Measurements from ENCODE around the gene PLS1.

The PLS1 gene

GRCh38 chr3:142641504-142641903 is 45.3 kb downstream of the PLS1 start:
- DNase-seq (ENCODE audit: low read depth in 3 of 3): no peak

- no peak for DNase-seq (ENCODE audit: low read depth in 3 of 3)
Measured at GRCh38 chr3:142642956-142643355, 46.8 kb downstream of the PLS1 start.

- DNase-seq (ENCODE audit: low read depth in 3 of 3): no peak
Measured at GRCh38 chr3:142644502-142644901, 48.3 kb downstream of the PLS1 start.

- no peak for DNase-seq (ENCODE audit: low read depth in 3 of 3)
Measured at GRCh38 chr3:142645236-142645793, 49.1 kb downstream of the PLS1 start.

- DNase-seq (ENCODE audit: low read depth in 3 of 3): no peak
Measured at GRCh38 chr3:142646020-142646785, 50.0 kb downstream of the PLS1 start.

GRCh38 chr3:142647856-142648255 is 51.7 kb downstream of the PLS1 start:
- DNase-seq (ENCODE audit: low read depth in 3 of 3): no peak

GRCh38 chr3:142648950-142649349 is 52.8 kb downstream of the PLS1 start:
- DNase-seq (ENCODE audit: low read depth in 3 of 3): no peak

GRCh38 chr3:142650001-142650693 is 54.0 kb downstream of the PLS1 start:
- DNase-seq (ENCODE audit: low read depth in 3 of 3): no peak

- DNase-seq (ENCODE audit: low read depth in 3 of 3): no peak
Measured at GRCh38 chr3:142651711-142652110, 55.5 kb downstream of the PLS1 start.

- no peak for DNase-seq (ENCODE audit: low read depth in 3 of 3)
Measured at GRCh38 chr3:142652826-142653292, 56.7 kb downstream of the PLS1 start.

- no peak for DNase-seq (ENCODE audit: low read depth in 3 of 3)
Measured at GRCh38 chr3:142656575-142656974, 60.4 kb downstream of the PLS1 start.

GRCh38 chr3:142657033-142657432 is 60.8 kb downstream of the PLS1 start:
- no peak for DNase-seq (ENCODE audit: low read depth in 3 of 3)

GRCh38 chr3:142660383-142660782 is 64.2 kb downstream of the PLS1 start:
- no peak for DNase-seq (ENCODE audit: low read depth in 3 of 3)

- DNase-seq (ENCODE audit: low read depth in 3 of 3): no peak
Measured at GRCh38 chr3:142660893-142661292, 64.7 kb downstream of the PLS1 start.

- no peak for DNase-seq (ENCODE audit: low read depth in 3 of 3)
Measured at GRCh38 chr3:142663865-142664264, 67.7 kb downstream of the PLS1 start.

- DNase-seq (ENCODE audit: low read depth in 3 of 3): no peak
Measured at GRCh38 chr3:142664311-142664710, 68.1 kb downstream of the PLS1 start.

- DNase-seq (ENCODE audit: low read depth in 3 of 3): no peak
Measured at GRCh38 chr3:142664819-142665218, 68.6 kb downstream of the PLS1 start.

GRCh38 chr3:142670120-142670519 is 73.9 kb downstream of the PLS1 start:
- no peak for DNase-seq (ENCODE audit: low read depth in 3 of 3)

- DNase-seq (ENCODE audit: low read depth in 3 of 3): no peak
Measured at GRCh38 chr3:142676151-142676550, 80.0 kb downstream of the PLS1 start.

- no peak for DNase-seq (ENCODE audit: low read depth in 3 of 3)
Measured at GRCh38 chr3:142680710-142681109, 84.5 kb downstream of the PLS1 start.

GRCh38 chr3:142690613-142691012 is 94.4 kb downstream of the PLS1 start:
- no peak for DNase-seq (ENCODE audit: low read depth in 3 of 3)

- DNase-seq (ENCODE audit: low read depth in 3 of 3): no peak
Measured at GRCh38 chr3:142691527-142691926, 95.3 kb downstream of the PLS1 start.

Measured in stimulated activated CD4-positive, alpha-beta T cell treated with anti-CD3 and anti-CD28 coated beads, TNF-alpha, amount 100 ng/mL, for 4 hours (primary cell).